CD14-positive monocyte (primary cell): Measurements from ENCODE around the gene FGD2. TPM values are rescaled to one million over a fixed set of nuclear protein-coding genes. Genes with fewer than 3 reads are reported as not detected.

Source experiments
- DNase-seq, 3 donors: peaks; one replicate each; pipeline ENCODE4 v3.0.0-alpha.2; 2011 to 2022
- H2AFZ ChIP-seq: 2 replicates; pipeline ENCODE4 v1.6.0; 2012; ENCODE audit warnings: mild to moderate bottlenecking, low read depth, low read length, inconsistent platforms; ENCODE audit not compliant: insufficient read depth, poor library complexity, severe bottlenecking
- H3K27ac ChIP-seq, 2 donors: 1 replicate in 1 of 2; 2 replicates in 1 of 2; pipeline ENCODE4 v1.5.1; 2012 to 2013; ENCODE audit warnings: low read length in 2 of 2, control low read depth in 1 of 2, inconsistent platforms in 1 of 2, low read depth in 1 of 2, mild to moderate bottlenecking in 1 of 2
- H3K27me3 ChIP-seq, 2 donors: one replicate each; pipeline versions ENCODE4 v1.6.0 to v1.6.1; 2011 to 2013; ENCODE audit warnings: low read length in 2 of 2; ENCODE audit not compliant: control insufficient read depth in 2 of 2, insufficient read depth in 2 of 2
- H3K36me3 ChIP-seq, 2 donors: replicated peaks in 1 of 2; 1 replicate in 1 of 2; 2 replicates in 1 of 2; pipeline versions ENCODE4 v1.5.1 to v1.6.1; 2012 to 2013; ENCODE audit warnings: low read length in 2 of 2, control low read depth in 1 of 2, inconsistent platforms in 1 of 2, mild to moderate bottlenecking in 1 of 2; ENCODE audit not compliant: insufficient read depth in 2 of 2, control insufficient read depth in 1 of 2
- H3K4me1 ChIP-seq, 2 donors: 1 replicate in 1 of 2; 2 replicates in 1 of 2; pipeline versions ENCODE4 v1.5.1 to v1.6.1; 2012 to 2013; ENCODE audit warnings: low read length in 2 of 2, control low read depth in 1 of 2, inconsistent platforms in 1 of 2, mild to moderate bottlenecking in 1 of 2, moderate library complexity in 1 of 2; ENCODE audit not compliant: insufficient read depth in 2 of 2, control insufficient read depth in 1 of 2
- H3K4me2 ChIP-seq: replicated peaks from 2 replicates; pipeline ENCODE3; 2012; ENCODE audit warnings: low read length, moderate library complexity, mild to moderate bottlenecking; ENCODE audit not compliant: poor library complexity, severe bottlenecking; ENCODE audit errors: extremely low read depth
- H3K4me3 ChIP-seq, 3 experiments: fragments of 200-600 bp in 1 of 3; sonication (generic) in 1 of 3; replicated peaks in 1 of 3; 1 replicate in 2 of 3; 2 replicates in 1 of 3; pipeline ENCODE4 v1.5.1; 2011 to 2013; ENCODE audit warnings: low read length in 3 of 3, mild to moderate bottlenecking in 3 of 3, control low read depth in 2 of 3, low read depth in 2 of 3, inconsistent platforms in 1 of 3, moderate library complexity in 1 of 3
- H3K79me2 ChIP-seq: 2 replicates; pipeline ENCODE4 v1.6.0; 2012; ENCODE audit warnings: mild to moderate bottlenecking, control low read depth, inconsistent platforms, low read length, moderate library complexity; ENCODE audit not compliant: insufficient read depth
- H3K9ac ChIP-seq: 2 replicates; pipeline ENCODE4 v1.6.0; 2017; ENCODE audit warnings: low read length, mild to moderate bottlenecking; ENCODE audit not compliant: insufficient read depth, poor library complexity, severe bottlenecking
- H3K9me3 ChIP-seq, 2 donors: replicated peaks in 1 of 2; 1 replicate in 1 of 2; 2 replicates in 1 of 2; pipeline versions ENCODE4 v1.5.1 to v1.6.1; 2012 to 2013; ENCODE audit warnings: low read length in 2 of 2, control low read depth in 1 of 2; ENCODE audit not compliant: control insufficient read depth in 1 of 2, insufficient read depth in 1 of 2
- H4K20me1 ChIP-seq: 2 replicates; pipeline ENCODE4 v1.6.0; 2012; ENCODE audit warnings: mild to moderate bottlenecking, low read length, control low read depth, moderate library complexity; ENCODE audit not compliant: insufficient read depth
- H3K27ac Mint-ChIP-seq, 7 donors: one replicate each; pipeline ENCODE4 v1.8.0; 2020; ENCODE audit warnings: mild to moderate bottlenecking in 7 of 7, mixed read lengths in 7 of 7, moderate library complexity in 6 of 7, inconsistent platforms in 2 of 7
- H3K27me3 Mint-ChIP-seq, 3 donors: one replicate each; pipeline ENCODE4 v1.8.0; 2021 to 2022; ENCODE audit warnings: low read depth in 3 of 3, mild to moderate bottlenecking in 3 of 3, mixed read lengths in 3 of 3, moderate library complexity in 3 of 3, inconsistent platforms in 1 of 3
- H3K36me3 Mint-ChIP-seq, 2 donors: one replicate each; pipeline ENCODE4 v1.8.0; 2020; ENCODE audit warnings: mixed read lengths in 2 of 2, inconsistent platforms in 1 of 2, mild to moderate bottlenecking in 1 of 2
- H3K4me1 Mint-ChIP-seq: one replicate; pipeline ENCODE4 v1.8.0; 2020; ENCODE audit warnings: mild to moderate bottlenecking, mixed read lengths
- H3K4me3 Mint-ChIP-seq, 2 donors: one replicate each; pipeline ENCODE4 v1.8.0; 2020; ENCODE audit warnings: mild to moderate bottlenecking in 2 of 2, mixed read lengths in 2 of 2, moderate library complexity in 1 of 2
- H3K9me3 Mint-ChIP-seq, 7 donors: one replicate each; pipeline ENCODE4 v1.8.0; 2020 to 2022; ENCODE audit warnings: mixed read lengths in 7 of 7, mild to moderate bottlenecking in 6 of 7, moderate library complexity in 6 of 7, inconsistent platforms in 2 of 7
- CTCF ChIP-seq: fragments of 200-600 bp; IDR thresholded peaks from one replicate; pipeline ENCODE4 v1.8.0; 2022; ENCODE audit warnings: antibody characterized with exemption, mild to moderate bottlenecking
- WGBS: methylation state at CpG from one replicate; pipeline ENCODE4 v1.1.5; 2013; ENCODE audit warnings: missing lambda C conversion rate; ENCODE audit not compliant: insufficient coverage; 5-methylcytosine and 5-hydroxymethylcytosine counted together
- intact Hi-C, 2 donors: fragments of 100-400 bp; cut with micrococcal nuclease; formaldehyde crosslinking; loops; one replicate each; pipeline versions ENCODE4 v1.15.0 to v1.15.1; 2023
- polyA plus RNA-seq, 3 donors: library from polyadenylated mRNA; depleted of rRNA in 1 of 3; unstranded in 2 of 3; stranded (reverse) in 1 of 3; fragments of 300-500 nt in 2 of 3; fragments of >200 nt in 1 of 3; fragmentation: Illumina TruSeq in 2 of 3; gene quantifications; 1 replicate in 2 of 3; 2 replicates in 1 of 3; pipeline ENCODE4 v1.2.3, GENCODE V29; 2012 to 2021

Gene FGD2
- polyA plus RNA-seq, 3 donors: 25.3 to 356 (median 50.0) TPM

DNA sequence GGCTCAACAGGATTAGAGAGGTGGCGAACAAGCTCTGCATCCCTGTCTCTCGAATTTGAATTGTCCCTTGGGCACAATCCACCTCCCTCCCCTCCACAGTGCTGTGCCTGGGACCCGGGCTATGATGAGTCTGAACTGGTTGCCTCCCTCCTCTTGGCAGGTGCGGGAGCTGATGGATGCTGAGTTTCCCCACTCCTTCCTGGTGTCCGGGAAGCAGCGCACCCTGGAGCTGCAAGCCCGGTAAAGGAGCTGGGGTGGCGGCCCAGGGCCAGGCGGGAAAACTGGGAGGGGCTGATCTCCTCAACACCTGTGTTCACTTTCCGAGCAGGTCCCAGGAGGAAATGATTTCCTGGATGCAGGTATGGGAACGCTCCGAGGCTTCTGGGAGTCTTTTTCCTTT lies 14.9 kb downstream of the FGD2 start:
- WGBS: 80% methylated on average over 3 of the region's 12 CpGs
- Mint-ChIP-seq H3K27me3 (peaks cover 0 to 2% (median 0%) of the 10 kb centered on the region in 3 donors), H3K9me3 (no peaks in the 10 kb centered on the region), H3K27ac (peak overlapping the region in 1 of 7 donors; percentile 78), H3K4me1 (peaks cover 20% of the 10 kb centered on the region), H3K36me3 (peaks cover 88 to 95% of the 10 kb centered on the region in 2 donors), H3K4me3 (no peak overlapping the region)
- no peak for TF ChIP-seq CTCF
- H3K4me3 ChIP-seq: no peak overlapping the region
- no peak overlapping the region for H3K9ac ChIP-seq
- no peaks in the 10 kb centered on the region for H3K9me3 ChIP-seq
- no peak overlapping the region for H2AFZ ChIP-seq
- no peak overlapping the region for H3K27ac ChIP-seq
- H3K4me1 ChIP-seq: peaks cover 7 to 21% of the 10 kb centered on the region in 2 donors
- H3K36me3 ChIP-seq: peaks cover 95% of the 10 kb centered on the region in 2 donors
- H3K27me3 ChIP-seq: no peaks in the 10 kb centered on the region
- H3K79me2 ChIP-seq: peaks cover 19% of the 10 kb centered on the region
- intact Hi-C loops: no loop called here
- no peak overlapping the region for H3K4me2 ChIP-seq
- peaks cover 97% of the 10 kb centered on the region for H4K20me1 ChIP-seq
- DNase-seq: no peak

DNA sequence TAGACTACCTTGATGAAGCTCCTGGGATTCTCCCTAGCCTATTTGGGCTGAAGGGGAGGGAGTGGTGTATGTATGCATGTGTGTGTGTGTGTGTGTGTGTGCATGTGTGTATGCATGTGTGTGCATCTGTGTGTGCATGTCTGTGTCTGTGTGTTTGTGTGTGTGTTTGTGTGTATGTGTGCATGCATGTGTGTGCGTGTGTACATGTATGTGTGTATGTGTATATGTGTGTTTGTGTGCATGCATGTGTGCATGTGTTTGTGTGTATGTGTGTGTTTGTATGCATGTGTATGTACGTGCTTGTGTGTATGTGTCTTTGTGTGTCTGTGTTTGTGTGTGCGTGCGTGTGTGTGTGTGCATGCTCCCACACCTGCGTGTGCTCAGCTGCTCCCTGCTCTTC lies 15.4 kb downstream of the FGD2 start:
- peaks cover 19% of the 10 kb centered on the region for H3K79me2 ChIP-seq
- peaks cover 0 to 2% (median 0%) of the 10 kb centered on the region in 3 donors for H3K27me3 Mint-ChIP-seq
- H3K36me3 Mint-ChIP-seq: peaks cover 88 to 95% of the 10 kb centered on the region in 2 donors
- no peak overlapping the region for H3K4me3 ChIP-seq
- H3K27me3 ChIP-seq: no peaks in the 10 kb centered on the region
- H3K4me1 Mint-ChIP-seq: peaks cover 18% of the 10 kb centered on the region
- TF ChIP-seq CTCF: no peak
- H3K4me1 ChIP-seq: peaks cover 7 to 21% of the 10 kb centered on the region in 2 donors
- H3K27ac Mint-ChIP-seq: no peak overlapping the region
- H3K9ac ChIP-seq: no peak overlapping the region
- H4K20me1 ChIP-seq: peaks cover 97% of the 10 kb centered on the region
- H3K4me3 Mint-ChIP-seq: no peak overlapping the region
- no peak overlapping the region for H2AFZ ChIP-seq
- intact Hi-C loops: no loop called here
- 98% methylated on average over 5 of the region's 5 CpGs for WGBS
- H3K4me2 ChIP-seq: no peak overlapping the region
- DNase-seq: no peak
- H3K9me3 Mint-ChIP-seq: no peaks in the 10 kb centered on the region
- H3K36me3 ChIP-seq: peaks cover 95% of the 10 kb centered on the region in 2 donors
- H3K27ac ChIP-seq: no peak overlapping the region
- no peaks in the 10 kb centered on the region for H3K9me3 ChIP-seq
